Sigmoid colon (tissue), 3 donors: ENCODE results near the gene MRPL55.

Experiments used
- POLR2A ChIP-seq, 2 donors: fragments of 450-650 bp; IDR thresholded peaks; one replicate each; pipeline ENCODE4 v1.6.1; 2016; ENCODE audit warnings: antibody characterized with exemption in 2 of 2, mild to moderate bottlenecking in 2 of 2, moderate library complexity in 2 of 2
- TF ChIP-seq, protein P1 (sequence below), 4 experiments: fragments of 450-650 bp in 3 of 4; fragments of 200-600 bp in 1 of 4; IDR thresholded peaks; one replicate each; pipeline ENCODE4 v1.5.1; 2016 to 2019; ENCODE audit warnings: antibody characterized with exemption in 4 of 4, mild to moderate bottlenecking in 3 of 4, moderate library complexity in 2 of 4

- TF ChIP-seq, protein P1, sequence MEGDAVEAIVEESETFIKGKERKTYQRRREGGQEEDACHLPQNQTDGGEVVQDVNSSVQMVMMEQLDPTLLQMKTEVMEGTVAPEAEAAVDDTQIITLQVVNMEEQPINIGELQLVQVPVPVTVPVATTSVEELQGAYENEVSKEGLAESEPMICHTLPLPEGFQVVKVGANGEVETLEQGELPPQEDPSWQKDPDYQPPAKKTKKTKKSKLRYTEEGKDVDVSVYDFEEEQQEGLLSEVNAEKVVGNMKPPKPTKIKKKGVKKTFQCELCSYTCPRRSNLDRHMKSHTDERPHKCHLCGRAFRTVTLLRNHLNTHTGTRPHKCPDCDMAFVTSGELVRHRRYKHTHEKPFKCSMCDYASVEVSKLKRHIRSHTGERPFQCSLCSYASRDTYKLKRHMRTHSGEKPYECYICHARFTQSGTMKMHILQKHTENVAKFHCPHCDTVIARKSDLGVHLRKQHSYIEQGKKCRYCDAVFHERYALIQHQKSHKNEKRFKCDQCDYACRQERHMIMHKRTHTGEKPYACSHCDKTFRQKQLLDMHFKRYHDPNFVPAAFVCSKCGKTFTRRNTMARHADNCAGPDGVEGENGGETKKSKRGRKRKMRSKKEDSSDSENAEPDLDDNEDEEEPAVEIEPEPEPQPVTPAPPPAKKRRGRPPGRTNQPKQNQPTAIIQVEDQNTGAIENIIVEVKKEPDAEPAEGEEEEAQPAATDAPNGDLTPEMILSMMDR (IDR thresholded peaks at IDR 0.05): no peak
- no peak for TF ChIP-seq POLR2A (IDR thresholded peaks at IDR 0.05)
Observed at GRCh38 chr1:228156515-228156881, 47.4 kb upstream of the MRPL55 start.
